HS-27A (cell line): ENCODE data around the gene HHATL.

ENCODE experiments used
- DNase-seq: peaks from one replicate; pipeline ENCODE4 v3.0.0-alpha.2; 2012; ENCODE audit warnings: low read depth, missing footprints

Gene HHATL

GRCh38 chr3:42652611-42653302 lies 49.8 kb downstream of the HHATL start:
- DNase-seq, result peak; percentile 80

- no peak for DNase-seq
Measured at GRCh38 chr3:42652251-42652610, 50.4 kb downstream of the HHATL start.

GRCh38 chr3:42651248-42652091 lies 51.1 kb downstream of the HHATL start:
- peak; percentile 81 for DNase-seq

GRCh38 chr3:42649783-42650182 lies 52.8 kb downstream of the HHATL start:
- DNase-seq, result no peak

GRCh38 chr3:42649006-42649405 lies 53.6 kb downstream of the HHATL start:
- DNase-seq, result no peak

GRCh38 chr3:42647821-42648459 lies 54.7 kb downstream of the HHATL start:
- no peak for DNase-seq
